C4-2B (cell line): Measurements from ENCODE around the gene TRAF3IP1.
"Not testable (repeated sequence)": the region's sequence is repeated elsewhere in the genome, so short reads cannot be mapped to it uniquely, and the experiment has no call there.

Source experiments
- H3K27ac ChIP-seq: fragments of 450-650 bp; 2 replicates; pipeline ENCODE4 v1.5.1; 2017
- CTCF ChIP-seq: fragments of 450-650 bp; conservative IDR thresholded peaks from 2 replicates; pipeline ENCODE4 v1.5.1; 2017; ENCODE audit warnings: mild to moderate bottlenecking
- ZFX ChIP-seq: fragments of 450-650 bp; IDR thresholded peaks from 2 replicates; pipeline ENCODE4 v1.6.1; 2017

TRAF3IP1 gene

GRCh38 chr2:238330391-238330790, 10.1 kb downstream of the TRAF3IP1 start:
- H3K27ac ChIP-seq, result no peak overlapping the region
- TF ChIP-seq CTCF (no peak), ZFX (no peak)

- no peak for TF ChIP-seq ZFX
- no peak for TF ChIP-seq CTCF
- no peak overlapping the region for H3K27ac ChIP-seq
Observed at GRCh38 chr2:238331916-238332315, 11.6 kb downstream of the TRAF3IP1 start.

- no peak overlapping the region for H3K27ac ChIP-seq
- TF ChIP-seq CTCF (no peak), ZFX (no peak)
Observed at GRCh38 chr2:238334885-238335284, 14.6 kb downstream of the TRAF3IP1 start.

- not testable (repeated sequence) for H3K27ac ChIP-seq
Observed at GRCh38 chr2:238335591-238335990, 15.3 kb downstream of the TRAF3IP1 start.

- H3K27ac ChIP-seq, result no peak overlapping the region
- TF ChIP-seq CTCF (no peak), ZFX (no peak)
Observed at GRCh38 chr2:238336151-238336550, 15.8 kb downstream of the TRAF3IP1 start.

- H3K27ac ChIP-seq, result no peak overlapping the region
- TF ChIP-seq ZFX (no peak), CTCF (no peak)
Observed at GRCh38 chr2:238336793-238337444, 16.6 kb downstream of the TRAF3IP1 start.

- no peak overlapping the region for H3K27ac ChIP-seq
- TF ChIP-seq ZFX (no peak), CTCF (no peak)
Observed at GRCh38 chr2:238337846-238338245, 17.5 kb downstream of the TRAF3IP1 start.

- TF ChIP-seq CTCF (no peak), ZFX (no peak)
Observed at GRCh38 chr2:238338710-238339394, 18.5 kb downstream of the TRAF3IP1 start.

More at GRCh38 chr2:238338710-238339394, 18.5 kb downstream of the TRAF3IP1 start:
- no peak overlapping the region for H3K27ac ChIP-seq
